T-helper 22 cell (primary cell): Measurements from ENCODE around the gene ZDHHC22.

ENCODE experiments used
- DNase-seq: peaks from one replicate; pipeline ENCODE4 v3.0.0-alpha.2; 2020; ENCODE audit warnings: low read depth

Gene ZDHHC22

DNA sequence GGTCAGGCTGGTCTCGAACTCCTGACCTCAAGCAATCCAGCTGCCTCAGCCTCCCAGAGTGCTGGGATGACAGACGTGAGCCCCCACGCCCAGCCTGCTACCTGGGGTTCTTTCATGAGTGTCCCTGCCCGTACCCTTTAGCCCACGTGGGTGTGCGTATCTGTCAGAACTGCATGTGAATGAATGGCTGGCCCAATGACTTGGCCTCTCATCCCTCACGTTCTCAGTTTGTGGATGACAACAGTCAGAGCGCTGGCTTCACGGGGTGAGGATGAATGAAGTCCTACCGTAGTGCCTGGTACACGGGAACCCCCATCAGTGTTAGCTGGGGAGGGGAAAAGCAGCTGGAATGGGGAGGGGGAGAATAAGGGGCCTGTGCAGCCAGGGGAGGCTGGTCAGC, 16.1 kb upstream of the ZDHHC22 start:
- DNase-seq: no peak

DNA sequence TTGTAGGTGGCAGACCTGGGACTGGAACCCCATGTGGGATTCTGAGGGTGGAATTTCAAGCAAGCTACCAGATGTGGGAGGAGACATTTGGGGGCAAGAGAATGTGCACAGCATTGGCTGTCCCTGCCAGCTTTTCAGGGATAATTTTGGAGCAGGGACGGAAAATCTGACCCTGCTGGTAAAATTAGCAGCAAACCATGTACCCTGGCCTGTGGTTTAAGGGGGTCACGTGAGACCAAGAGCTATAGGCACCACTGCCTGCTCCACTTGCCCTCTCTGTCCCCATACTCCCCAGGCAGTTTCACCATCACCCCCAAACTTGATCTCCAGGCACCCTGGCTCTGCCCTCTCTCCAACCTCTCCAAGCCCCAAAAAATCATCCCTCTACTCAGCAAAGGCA, 13.5 kb upstream of the ZDHHC22 start:
- DNase-seq: no peak

DNA sequence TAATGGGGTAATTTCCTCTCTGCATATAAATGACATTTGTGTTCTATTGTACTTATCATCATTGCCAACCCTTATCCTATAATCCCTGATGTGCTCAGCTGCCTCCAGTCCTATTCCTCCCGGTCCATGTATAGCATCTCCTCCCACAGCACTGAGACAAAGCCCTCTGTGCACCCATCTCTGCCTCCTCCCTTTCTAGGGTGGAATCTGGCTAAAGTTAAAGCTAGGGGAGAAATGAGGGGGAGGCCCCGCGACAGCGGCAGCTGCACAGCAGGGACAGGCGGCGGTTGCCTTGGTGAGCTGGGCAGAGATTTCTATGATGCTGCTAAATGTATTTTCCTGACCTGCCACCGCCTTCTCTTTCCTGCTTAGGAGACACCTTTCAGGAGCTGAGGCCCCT, 12.8 kb upstream of the ZDHHC22 start:
- DNase-seq: no peak

DNA sequence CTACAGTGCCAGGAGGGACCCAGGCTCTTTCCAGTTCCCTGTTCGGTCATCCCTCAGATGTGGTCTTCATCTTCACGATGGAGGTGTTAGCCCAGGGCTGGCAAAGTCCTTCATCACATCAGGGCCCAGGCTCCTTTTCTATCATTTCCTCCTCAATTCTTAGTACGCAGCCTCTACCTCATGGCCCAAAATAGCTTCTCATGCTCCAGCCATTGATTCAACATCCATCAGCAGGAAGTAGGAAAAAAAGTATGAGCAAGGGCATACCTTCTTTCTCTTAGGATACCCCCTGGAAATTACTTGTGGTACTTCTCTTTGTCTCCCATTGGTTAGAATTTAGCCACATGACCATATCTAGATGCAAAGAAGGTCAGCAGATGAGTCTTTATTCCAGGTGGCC, 12.2 kb upstream of the ZDHHC22 start:
- no peak for DNase-seq

DNA sequence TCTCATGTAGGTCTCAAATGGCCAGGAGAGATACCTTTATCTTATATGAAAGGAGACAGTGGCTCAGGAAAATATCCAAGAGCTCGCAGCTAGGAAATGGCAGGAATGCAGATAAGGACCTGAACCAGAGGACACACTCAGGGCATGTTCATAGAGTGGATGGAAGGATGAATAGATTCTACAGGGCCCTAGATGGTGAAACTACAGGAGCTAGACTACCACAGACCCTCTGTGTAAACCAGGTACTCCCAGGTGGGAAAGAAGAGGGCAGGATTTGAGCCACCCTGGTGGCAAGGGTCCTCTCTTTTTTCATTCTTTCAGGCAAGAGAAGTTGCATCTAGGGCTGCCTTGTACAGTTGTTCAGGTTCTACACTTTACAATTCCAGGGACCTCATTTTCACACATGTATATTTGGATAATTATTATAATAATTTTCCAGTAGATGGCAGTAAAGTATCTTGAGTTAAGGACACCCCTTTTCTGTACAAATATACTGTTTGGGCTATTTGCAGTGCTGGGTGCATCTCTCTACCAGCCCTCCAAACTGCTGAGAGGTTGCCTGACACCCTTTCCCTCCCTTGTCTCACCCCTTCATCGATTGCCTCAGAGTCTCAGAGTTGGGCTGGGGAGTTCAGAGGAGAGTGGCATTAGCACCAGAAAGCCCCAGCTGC, 10.5 kb upstream of the ZDHHC22 start:
- no peak for DNase-seq

DNA sequence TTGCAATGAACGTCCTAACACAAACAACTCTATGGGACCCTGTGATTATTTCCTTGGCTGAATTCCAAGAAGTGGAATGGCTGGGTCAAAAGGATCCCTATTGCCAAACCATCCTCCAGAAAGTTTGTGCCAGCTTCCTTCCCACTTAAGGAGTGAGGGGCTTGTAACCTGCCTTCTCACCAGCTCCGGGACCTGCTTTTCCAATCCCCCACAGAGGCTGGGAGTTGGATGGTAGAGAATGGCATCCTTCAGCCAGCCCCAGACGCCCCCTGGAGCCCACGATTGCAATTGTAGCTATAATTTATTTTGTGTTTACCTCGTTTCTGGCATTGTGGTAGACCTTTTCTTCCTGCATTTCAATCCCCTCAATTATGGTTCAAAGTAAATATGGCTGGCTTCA, 9.7 kb upstream of the ZDHHC22 start:
- no peak for DNase-seq

DNA sequence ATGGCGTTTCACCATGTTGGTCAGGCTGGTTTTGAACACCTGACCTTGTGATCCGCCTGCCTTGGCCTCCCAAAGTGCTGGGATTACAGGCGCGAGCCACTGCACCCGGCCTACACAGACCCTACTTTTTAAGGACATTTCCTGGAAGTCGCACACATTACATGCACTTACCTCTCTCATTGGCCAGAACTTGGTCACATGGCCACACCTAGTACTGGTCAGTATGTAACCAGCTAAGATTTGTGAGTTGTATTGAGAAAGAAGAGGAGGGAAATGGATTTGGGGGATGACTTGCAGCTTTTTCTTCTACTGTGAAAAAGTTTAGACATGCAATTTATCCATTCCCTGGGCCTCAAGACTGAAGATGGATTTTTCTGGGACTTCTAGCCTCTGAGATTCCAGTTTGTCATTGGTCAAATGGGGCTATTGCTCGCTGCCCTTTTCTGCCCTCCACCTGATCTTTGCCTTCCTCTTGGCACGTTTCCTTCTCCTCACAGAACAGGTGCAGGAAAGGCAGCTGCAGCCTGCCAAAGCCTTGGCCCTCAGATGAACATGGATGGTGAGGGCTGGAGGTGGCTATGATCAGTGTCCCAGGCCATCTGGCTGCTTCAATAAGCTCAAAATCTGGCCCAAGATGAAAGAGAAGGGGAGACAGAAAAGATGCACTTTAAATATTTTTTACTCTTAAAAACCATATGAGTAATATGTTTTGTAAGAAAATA, 7.1 kb upstream of the ZDHHC22 start:
- no peak for DNase-seq

DNA sequence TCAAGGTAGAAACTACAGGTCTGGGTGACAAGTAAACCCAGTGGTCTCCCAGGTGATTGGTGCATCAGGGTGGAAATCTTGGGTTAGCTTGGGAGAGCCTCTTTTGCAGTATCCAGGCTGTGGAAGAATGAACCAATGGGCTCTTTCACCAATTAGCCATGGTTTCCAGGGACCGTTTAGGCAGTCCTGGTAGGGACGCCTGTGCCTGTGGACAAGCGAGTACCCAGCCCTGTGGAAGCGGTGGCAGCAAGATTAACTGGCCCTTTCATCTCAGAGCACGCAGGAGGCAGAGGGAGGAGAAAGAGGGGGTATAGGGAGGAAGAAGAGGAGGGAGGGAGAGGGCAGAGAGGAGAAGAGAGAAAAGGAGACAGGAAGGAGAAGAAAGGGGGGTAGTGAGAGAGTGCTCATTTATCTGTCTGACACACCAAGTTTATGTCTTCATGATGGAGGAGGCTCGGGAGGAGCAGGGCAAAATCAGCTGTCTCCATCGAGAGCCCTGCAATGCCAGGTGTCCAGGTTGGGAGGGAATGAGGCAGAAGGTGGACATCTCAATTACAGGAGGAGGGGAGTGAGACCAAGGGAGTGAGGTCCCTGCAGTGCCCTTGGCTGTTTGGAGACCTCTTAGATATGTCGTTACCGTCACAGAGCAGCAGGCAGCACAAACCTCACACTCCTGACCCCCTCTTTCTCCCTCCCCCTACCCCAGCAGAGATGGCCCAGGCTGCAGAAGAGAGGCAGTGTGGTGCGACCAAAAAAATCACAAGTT, 4.6 kb upstream of the ZDHHC22 start:
- no peak for DNase-seq

DNA sequence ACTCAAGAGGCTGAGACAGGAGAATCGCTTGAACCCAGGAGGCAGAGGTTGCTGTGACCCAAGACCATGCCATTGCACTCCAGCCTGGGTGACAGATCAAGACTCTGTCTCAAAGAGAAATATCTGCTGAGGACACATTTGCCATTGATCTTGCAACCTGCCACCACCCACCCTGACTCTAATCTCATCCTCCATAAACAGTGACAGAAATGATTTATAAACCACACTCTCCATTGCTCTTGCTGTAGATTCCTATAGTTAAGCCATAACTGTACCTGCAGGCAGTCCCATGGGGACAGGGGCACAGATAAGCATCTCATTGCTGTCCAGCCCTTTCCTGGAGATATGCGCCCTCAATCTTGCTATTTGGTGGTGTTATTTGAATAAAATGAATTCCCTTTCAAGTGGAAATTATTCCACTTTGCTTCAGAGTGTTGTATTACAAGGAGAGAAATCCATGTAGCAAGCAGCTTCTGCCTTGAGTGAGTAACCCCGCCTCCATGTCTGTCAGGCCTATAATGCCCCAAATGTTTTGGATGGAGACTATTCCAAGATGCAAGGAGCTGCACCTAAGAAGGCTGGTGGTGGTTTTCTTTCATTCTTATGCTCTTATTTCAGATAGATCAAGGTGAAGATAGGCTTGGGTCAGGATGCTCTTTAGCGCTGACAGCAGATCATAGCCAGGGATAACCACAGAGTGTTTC, 3.0 kb upstream of the ZDHHC22 start:
- no peak for DNase-seq

DNA sequence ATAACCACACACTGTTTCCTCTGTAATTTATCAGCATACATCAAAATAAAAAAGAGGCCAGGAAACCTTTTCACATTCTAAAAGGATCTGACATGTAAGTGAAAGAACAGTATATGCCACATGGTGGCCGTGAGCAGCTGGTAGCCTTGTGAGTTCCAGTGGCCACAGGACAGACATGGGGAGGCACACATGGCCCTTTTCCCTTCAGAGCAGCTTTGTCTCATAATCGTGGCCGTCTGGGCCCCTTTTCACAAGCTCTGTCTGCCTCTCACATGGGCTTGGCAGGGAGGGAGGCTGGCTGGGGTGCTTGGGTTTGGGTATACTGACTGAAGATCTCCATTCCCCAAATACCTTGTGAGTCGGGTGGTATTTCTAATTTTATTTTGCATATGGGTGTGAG, 1.5 kb upstream of the ZDHHC22 start:
- no peak for DNase-seq

DNA sequence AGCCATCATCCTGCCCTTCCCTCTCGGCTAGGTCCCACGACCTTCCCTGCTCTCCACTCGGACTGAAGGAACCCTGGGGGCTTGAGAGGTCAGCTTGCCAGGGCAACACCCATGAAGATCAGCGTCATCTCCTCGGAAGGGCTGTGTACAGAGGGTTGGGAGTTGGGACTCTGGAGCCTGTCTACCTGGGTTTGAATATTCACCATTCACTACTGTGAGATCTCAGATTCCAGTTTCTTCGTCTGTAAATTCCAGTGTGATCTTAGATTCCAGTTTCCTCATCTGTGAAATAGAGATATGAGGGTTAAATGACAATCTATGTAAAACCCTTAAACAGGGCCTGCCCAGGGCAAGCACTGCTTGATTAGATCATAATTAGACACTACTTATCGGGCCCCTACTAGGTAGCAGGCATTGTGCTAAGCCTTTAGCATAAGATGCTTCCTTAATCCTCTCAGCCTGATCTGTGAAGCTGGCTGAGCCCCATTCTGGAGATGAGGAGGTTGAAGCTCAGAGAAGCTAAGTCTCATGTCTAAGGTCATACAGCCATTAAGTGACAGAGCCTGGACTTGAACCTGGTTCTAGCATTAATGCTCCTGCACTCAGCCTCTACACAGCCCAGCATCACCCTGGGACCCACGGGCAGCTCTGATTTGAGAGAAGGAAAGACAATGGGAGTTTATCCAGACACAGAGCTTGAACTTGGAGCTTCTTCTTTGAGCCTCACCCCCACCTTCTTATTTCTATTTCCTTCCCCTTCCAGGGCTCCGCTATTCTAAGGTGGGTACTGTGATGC, 612 bp upstream of the ZDHHC22 start:
- no peak for DNase-seq

DNA sequence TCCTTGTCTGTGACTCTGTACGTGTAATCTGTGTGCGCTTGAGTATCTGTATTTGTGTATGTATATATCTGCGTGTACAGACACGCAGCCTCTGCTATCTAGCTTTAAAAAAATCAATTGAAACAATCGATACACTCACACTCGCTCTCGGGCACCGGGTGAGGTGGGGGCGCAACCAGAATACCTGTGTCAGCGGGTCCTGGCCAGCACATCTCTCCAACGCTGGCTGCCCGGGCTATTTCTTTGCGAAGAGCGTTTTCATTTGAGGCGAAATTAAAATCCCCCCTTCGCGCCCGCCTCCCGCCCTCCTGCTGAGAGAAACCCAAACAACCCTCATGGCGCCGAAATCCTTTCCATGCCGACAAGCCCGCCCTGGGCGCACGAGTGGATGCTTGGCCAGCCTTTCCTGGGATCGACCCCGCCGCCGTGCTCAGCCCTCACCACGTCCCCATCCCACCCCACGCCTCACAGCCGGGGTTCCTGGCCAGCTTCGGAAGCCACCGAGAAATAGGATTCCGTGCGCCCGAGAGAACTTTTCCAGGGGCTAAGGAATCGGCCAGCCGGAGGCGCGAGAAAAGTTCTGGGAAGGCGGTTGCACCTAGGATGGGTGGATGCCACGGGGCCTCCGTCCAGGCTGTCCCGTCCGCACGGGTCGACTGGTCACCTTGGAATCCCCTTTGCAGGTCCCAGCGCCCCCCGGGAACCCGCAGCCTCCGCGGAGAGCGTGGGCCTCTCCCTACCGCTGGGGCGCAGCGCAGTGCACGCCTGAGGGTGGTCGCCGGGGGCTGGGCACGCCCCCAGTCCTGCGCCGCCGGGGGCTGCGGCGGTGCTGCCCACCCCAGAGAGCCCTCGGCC, 1.0 kb downstream of the ZDHHC22 start:
- DNase-seq: no peak

DNA sequence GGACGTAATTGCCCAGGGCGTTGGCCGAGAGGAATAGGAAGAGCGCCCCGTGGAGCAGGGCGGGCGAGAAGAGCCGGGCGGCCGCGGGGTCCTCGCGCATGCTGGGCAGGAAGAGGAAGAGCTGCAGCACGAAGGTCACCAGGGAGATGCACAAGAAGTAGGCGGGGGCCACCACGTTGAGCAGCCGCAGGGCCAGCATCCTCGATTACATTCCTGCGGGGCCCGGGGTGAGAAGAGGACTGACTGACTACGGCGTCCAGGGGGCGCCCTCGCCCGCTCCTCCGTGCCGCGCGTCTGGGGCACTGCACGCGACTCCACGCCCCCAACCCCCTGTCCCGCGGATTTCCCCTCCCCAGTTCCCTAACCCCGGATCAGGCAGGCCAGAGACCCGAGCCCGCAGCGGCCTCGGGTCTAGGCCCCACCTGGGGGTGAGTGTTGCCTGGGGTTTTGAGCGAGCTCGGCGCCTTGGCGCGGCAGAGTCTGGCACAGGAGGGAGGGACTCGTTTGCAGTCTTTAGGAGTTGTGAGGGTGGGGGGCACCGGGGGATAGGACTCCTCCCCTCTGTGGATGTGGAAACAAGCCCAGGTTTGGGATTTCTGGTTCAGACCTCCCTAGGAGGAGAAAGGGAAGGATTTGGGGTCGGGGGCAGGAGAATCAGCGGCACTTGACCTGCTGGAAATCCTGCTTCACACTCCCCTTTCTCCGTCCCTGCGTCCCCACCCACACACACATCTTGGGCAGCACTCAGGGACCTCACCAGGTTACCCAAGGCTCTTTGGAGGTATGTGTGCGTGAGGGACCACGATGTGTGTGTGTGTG, 1.8 kb downstream of the ZDHHC22 start:
- DNase-seq: no peak

DNA sequence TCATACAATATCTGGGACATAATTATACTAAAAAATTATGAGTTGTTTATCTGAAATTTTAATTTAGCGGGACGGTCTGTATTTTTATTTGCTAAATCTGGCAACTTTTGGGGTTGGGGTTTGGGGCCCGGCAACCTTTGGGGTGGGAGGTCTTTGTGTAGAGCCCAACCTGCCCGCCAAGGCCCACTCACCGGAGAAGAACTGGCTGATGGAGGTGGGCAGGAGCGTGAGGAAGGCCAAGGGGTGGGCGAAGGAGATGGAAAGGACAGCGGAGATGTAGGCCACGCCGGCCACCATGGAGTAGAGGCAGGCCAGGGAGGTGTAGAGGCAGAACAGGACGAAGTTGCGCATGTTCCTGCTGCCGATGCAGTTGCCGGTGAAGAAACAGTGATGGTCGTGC, 2.6 kb downstream of the ZDHHC22 start:
- DNase-seq: no peak

DNA sequence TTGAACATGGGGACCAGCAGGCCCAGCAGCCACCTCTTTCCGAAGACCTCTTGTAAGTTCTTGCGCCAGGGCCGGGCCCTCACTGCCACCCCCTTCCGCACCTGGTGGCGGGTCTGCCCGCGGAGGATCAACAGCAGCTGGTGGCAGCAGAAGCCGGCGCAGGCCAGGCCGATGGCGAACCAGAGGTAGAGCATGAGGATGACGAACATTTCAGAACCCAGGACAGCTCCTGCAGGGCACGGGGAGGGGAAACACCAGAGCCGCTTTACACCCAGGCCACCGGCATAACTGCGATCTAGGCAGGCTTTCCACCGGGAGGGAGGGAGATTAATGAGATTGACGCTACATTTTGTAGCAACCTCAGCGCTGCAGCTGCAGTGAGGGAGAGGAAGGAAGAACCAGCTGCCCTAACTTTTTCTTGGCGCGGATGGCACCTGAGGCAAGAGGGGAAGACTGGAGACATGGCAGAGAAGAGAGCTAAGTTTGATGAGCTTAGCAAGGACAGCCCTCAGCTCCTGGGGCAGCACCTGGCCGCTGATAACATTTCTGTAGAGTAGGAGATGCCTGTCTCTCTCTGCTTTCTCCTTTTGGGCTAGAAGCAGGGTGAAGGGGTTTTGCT, 7.8 kb downstream of the ZDHHC22 start:
- DNase-seq: no peak

DNA sequence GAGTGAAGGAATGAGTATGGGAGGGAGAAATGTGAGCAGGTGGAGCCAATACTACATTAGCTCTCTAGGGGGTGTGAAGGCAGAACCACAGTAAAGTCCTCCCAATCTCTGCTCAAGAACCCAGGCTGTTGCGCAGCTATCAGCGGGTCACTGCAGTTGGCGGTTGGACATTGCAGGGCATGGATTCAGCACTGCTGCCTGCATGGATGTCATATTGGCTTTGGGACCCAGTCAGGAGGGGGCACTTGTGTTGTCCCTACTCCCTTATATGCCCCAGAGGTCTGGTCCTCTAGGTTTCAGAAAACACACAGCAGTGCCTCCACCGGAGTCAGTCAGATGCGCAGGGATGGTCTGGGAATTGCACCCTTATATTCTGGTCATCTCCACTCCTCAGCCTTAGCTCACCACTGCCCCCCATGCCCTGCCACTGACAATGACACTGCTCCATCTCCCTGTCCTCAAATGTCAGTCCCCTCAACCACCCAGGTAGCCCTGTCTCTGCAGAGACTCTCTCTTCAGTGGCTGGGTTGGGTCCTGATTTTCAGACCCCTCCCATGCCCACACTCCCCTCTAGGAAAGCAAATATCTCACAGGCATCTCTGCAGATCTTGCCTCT, 9.6 kb downstream of the ZDHHC22 start:
- DNase-seq: no peak

DNA sequence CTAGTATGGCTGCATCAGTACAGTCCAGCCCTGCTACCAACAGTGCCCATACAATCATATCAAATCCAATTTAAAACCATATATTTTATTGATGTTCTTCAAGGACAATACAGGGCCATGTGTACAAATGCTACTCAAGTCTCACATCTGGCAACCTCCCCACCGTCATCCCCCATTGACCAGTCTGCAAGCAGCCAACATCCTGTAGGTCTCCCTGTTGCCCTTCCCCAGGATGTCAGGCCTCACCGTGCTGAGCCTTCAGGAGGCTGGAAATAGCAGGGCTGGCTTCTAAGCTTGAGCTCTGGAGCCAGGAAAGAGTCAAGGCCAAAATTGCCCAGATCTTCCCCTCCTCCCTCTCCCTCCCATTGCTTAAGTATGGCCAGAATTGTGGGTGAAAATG, 10.4 kb downstream of the ZDHHC22 start:
- DNase-seq: no peak

DNA sequence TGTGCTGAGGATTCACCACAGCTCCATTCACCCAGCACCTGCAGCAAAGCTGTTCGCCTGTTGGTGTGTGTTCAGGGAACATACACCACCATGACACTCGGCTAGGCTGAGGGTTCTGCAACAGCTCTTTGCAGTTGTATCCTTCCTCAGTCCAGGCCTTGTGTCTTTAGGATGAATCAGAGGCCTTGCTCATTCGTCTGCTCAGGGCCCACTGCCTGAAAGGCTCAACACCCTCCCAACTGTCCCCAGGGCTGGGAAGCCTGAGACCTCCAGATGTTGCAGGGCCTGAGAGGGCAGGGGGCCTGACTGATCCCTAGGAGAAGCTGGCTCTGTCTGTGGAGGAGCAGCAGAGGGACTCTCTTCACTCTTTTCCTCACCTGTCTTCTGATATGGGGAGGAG, 11.2 kb downstream of the ZDHHC22 start:
- DNase-seq: no peak

DNA sequence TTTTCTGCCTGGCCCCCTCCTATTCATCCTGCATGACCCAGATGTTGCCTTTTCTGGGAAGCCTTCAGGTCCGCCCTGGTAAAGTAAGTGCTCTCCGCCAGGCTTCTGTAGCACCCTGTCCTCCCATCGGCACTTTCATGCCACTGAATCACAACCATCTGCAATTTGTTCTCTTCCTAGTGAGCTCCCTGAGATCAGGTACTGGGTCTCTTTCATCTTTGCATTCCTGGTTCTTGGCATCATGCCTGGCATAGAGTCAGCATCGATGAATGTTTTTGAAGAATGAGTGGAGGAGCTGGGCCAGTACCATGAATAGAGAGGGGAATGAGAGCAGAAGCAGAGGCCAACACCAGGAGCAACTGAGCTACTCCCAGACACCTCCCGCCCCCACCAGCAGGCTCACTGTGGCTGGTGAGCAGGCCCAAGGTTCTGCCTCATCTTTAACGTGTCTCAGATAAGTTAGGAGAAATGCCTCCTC, 13.1 kb downstream of the ZDHHC22 start:
- no peak for DNase-seq
